NCI-H460 (cell line): ENCODE data around the gene ORAI2. TPM values are rescaled to one million over a fixed set of nuclear protein-coding genes. Genes with fewer than 3 reads are reported as not detected.
A peak's percentile ranks its signal among the peaks of the same experiment; 100 is the strongest.
"Not testable (repeated sequence)": the region's sequence is repeated elsewhere in the genome, so short reads cannot be mapped to it uniquely, and the experiment has no call there.

Experiments used
- DNase-seq: peaks from one replicate; pipeline ENCODE4 v3.0.0-alpha.2; 2016; ENCODE audit warnings: low read depth; ENCODE audit errors: extremely low read depth
- total RNA-seq: library from RNA; depleted of rRNA; stranded (reverse); fragments of >200 nt; shearing (Covaris generic); gene quantifications from 2 replicates; pipeline ENCODE4 v1.2.3, GENCODE V29; 2014

The ORAI2 gene
- total RNA-seq, 1 experiment from 2014 or later: 5.1 TPM

- no peak for DNase-seq
Observed at GRCh38 chr7:102444961-102445673, 11.7 kb downstream of the ORAI2 start.

DNA sequence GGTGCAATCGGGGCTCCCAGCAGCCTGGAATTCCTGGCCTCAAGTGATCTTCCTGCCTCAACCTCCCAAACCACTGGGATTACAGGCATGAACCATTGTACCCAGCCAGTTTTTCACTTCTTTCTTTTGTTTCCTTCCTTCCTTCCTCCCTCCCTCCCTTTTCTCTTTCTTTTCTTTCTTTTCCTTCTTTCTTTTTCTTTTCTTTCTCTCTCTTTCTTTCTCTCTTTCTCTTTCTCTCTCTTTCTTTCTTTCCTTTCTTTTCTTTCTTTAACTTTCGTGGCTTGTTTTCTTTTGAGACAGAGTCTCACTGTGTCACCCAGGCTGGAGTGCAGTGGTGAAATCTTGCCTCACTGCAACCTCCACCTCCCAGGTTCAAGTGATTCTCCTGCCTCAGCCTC, 12.3 kb downstream of the ORAI2 start:
- no peak for DNase-seq

DNA sequence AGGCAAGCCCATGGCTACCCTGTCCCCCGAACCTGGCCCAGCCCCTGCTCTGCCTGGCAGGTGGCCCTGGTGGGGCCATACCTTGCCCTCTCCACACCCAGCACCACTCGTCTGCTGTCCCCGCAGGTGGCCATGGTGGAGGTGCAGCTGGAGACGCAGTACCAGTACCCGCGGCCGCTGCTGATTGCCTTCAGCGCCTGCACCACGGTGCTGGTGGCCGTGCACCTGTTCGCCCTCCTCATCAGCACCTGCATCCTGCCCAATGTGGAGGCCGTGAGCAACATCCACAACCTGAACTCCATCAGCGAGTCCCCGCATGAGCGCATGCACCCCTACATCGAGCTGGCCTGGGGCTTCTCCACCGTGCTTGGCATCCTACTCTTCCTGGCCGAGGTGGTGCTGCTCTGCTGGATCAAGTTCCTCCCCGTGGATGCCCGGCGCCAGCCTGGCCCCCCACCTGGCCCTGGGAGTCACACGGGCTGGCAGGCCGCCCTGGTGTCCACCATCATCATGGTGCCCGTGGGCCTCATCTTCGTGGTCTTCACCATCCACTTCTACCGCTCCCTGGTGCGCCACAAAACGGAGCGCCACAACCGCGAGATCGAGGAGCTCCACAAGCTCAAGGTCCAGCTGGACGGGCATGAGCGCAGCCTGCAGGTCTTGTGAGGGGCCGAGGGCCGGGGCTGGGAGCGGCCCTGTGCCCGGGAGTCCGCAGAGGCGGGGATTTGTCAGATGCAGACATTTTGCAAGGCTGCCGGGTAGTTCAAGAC, 13.2 kb downstream of the ORAI2 start:
- DNase-seq: no peak

GRCh38 chr7:102447311-102447710, 13.9 kb downstream of the ORAI2 start:
- DNase-seq: no peak

GRCh38 chr7:102449136-102449535, 15.8 kb downstream of the ORAI2 start:
- no peak for DNase-seq

DNA sequence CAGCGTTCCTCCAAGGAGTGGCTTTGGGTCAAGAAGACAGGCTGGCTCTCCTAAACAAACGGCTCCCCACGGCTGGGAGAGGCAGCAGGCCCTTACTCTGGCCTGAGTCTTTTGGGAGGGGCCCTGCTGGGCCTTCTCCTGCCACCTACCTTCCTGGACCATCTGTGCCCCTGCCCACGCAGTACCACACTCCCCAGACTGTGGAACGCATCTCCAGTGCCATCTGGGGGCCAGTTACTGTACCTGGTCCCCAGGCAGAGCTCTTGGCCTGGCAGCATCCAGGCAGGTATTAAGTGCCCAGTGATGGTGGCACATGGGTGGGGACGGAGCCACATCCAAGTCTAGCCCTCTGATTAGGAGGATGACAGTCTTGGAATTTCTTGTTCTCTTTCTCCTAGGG, 16.9 kb downstream of the ORAI2 start:
- DNase-seq: no peak

GRCh38 chr7:102451371-102452054, 18.1 kb downstream of the ORAI2 start:
- no peak for DNase-seq

DNA sequence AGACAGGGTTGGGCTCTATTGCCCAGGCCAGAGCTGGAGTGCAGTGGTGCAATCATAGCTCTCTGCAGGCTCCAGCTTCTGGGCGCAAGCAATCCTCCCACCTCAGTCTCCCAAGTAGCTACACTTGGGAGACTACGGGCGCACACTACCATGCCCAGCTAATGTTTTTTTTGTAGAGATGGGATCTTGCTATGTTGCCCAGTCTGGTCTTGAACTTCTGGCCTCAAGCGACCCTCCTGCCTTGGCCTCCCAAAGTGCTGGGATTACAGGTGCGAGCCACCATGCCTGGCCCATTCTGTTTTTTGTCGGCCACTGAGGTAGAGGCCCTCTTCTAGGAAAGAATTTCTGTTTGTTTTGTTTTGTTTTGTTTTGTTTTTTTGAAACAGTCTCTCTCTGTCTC, 19.1 kb downstream of the ORAI2 start:
- no peak for DNase-seq

DNA sequence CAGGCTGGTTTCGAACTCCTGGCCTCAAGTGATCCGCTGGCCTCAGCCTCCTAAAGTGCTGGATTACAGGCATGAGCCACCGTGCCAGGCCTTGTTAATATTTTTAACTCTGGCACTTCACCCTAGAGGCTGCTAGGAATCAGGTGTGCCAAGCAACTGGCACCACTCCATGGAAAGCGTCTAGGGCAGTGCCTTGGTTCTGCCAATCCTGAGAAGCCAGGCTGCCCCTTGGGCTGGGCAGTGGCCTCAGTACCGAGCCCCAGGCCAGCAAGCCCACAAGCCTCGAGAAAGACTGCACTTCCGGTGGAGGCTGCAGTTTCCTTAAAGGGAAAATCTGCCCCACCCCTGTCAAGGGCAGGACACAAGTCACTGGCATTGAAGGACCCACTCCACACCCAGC, 19.9 kb downstream of the ORAI2 start:
- DNase-seq: no peak

DNA sequence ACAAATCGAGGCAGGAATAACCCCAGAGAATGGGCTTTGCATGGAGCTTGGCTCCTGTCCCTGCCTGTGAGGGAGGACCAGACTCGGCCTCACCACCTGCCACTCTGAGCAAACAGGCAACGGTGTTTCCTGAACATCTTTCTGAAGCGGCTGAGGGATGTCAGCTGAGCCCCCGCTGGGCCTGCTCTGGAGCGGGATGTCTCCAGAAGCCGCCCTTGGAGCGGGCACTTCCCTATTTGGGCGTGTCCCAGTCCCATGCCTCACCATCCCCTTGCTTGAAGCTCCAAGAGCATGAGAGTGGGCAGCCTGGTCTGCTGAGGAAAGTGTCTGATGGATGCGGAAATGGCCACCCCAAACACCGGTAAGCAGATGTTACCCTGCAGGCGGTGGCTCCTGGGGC, 21.1 kb downstream of the ORAI2 start:
- DNase-seq: no peak

- DNase-seq: not testable (repeated sequence)
Observed at GRCh38 chr7:102454932-102455331, 21.6 kb downstream of the ORAI2 start.

DNA sequence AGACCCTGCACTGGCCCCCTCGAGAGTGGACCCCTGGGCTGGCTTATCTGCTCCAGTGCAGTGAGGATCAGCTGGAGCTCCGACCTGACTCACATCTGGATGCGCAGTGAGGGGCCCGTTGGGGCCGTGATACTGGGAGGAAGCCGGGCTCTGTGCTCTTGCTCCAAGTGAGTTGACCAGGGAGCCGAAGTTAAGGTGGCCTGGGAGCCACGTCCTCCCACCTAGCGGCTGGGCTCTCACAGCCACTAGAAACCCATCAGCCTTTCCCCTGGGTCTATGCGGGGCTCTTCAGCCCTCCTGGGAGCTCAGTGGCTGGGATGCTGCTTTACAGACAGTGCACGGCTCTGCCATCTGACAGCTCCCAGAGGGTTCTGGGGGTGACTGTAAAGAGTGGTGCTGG, 22.2 kb downstream of the ORAI2 start:
- no peak for DNase-seq

GRCh38 chr7:102456327-102456726, 23.0 kb downstream of the ORAI2 start:
- DNase-seq: no peak

DNA sequence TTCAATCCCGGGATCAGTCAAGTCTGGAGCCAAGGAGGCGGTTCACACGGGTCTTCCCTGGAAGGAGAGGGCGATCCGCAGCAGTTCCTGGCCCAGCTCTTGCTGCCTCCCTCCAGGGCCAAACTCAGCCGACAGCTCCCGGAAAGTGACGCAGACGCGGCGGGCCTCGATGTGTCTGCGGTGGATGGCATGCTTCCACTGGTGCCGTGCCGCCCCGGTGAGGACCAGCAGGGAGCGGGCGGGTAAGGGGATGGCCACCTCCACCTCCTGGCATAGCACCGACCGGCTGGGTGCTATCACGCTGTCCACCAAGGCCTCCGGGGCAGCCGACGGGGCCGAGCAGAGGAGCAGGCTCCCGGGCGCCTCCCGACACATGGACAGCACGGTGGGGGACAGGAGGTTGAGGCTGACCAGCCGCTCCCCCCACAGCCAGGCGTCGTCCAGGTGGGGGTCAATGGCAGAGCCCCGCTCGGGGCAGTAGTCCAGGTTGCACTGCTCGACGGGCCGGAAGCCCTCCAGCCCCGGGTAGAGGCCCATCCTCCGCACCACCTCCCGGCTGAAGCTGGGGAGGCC, 24.1 kb downstream of the ORAI2 start:
- no peak for DNase-seq

- DNase-seq: no peak
Observed at GRCh38 chr7:102459221-102459844, 26.0 kb downstream of the ORAI2 start.

GRCh38 chr7:102460467-102460866, 27.1 kb downstream of the ORAI2 start:
- no peak for DNase-seq

DNA sequence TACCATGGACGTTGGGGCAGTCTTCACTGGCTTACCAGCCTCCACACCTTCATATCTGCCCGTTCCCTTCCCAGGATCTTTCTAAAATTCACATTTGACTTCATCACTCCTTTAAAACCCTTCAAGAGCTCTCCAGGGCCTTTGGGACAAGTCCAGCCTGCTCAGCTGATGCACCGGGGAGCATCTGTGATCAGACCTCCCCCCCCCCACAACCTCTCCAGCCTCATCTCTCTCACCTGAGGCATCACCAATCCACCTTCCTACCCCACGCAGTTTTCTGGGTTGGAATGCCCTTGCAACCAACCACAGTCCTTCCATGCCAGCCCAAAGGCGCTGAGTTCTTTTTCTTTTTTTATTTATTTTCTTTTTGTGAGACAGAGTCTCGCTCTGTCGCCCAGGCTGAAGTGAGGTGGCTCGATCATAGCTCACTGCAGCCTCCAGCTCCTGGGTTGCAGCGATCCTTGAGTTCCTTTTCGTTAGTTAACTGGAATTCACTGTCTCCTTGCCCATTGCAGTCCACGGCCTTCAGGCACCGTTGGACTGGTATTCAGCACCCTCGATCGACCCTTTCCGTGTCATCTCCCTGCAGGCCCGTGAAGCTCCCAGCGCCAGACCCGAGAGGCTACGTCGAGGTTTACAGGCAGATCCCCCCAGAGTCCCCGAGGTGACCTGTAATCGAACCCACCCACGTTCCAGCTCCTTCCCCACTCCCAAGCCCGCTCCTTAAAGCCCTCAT, 30.6 kb downstream of the ORAI2 start:
- no peak for DNase-seq

GRCh38 chr7:102464577-102465280, 31.4 kb downstream of the ORAI2 start, which contains the start of the genes ALKBH4 and LRWD1:
ALKBH4 (minus strand) TSS chr7:102464863; CDS start chr7:102464836, 27 bp downstream.
LRWD1 (plus strand) TSS chr7:102464984; CDS start chr7:102465081, 97 bp downstream.
- peak; percentile 89 for DNase-seq

DNA sequence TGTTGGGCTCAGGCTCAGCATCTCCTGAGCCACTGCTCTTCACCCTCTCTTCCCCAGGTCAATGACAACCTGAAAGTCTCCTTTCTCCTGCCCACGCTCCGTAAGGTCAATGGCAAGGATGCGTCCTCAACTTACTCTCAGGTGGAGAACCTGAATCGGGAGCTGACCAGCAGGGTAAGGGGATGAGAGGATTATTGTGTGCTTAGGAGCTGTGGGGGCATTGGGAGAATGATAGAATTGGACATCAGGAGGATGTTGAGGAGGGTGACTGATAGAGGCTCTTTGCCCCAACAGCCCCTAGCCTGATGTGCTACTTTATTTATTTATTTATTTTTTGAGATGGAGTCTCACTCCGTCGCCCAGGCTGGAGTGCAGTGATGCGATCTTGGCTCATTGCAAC, 32.7 kb downstream of the ORAI2 start:
- DNase-seq: no peak
